WTC11 (cell line): ENCODE results near the gene ASPN. TPM values are rescaled to one million over a fixed set of nuclear protein-coding genes. Genes with fewer than 3 reads are reported as not detected.

ENCODE experiments used
- ATAC-seq: fragments of 200-7000 bp; cut with Tn5 transposase; 2 replicates; pipeline ENCODE4 v1.10.0; 2021; ENCODE audit warnings: mild to moderate bottlenecking, moderate library complexity
- CTCF ChIA-PET: fragments of 300-600 bp; sonication (Branson Sonifier 250); formaldehyde crosslinking; loops from one replicate; lab custom pipeline; 2021; ENCODE audit warnings: antibody characterized with exemption; lab: Charles Lee
- POLR2A ChIA-PET: fragments of 350-600 bp; sonication (Branson Sonifier 250); formaldehyde crosslinking; loops from one replicate; lab custom pipeline; 2021; ENCODE audit warnings: antibody characterized with exemption; lab: Charles Lee
- DNase-seq: peaks from one replicate; pipeline ENCODE4 v3.0.0; 2021; ENCODE audit warnings: low spot score
- H3K27ac Mint-ChIP-seq: 2 replicates; pipeline ENCODE4 v1.8.0; 2021; ENCODE audit warnings: mixed read lengths
- H3K27me3 Mint-ChIP-seq: 2 replicates; pipeline ENCODE4 v1.8.0; 2021; ENCODE audit warnings: low read depth, mild to moderate bottlenecking, moderate library complexity, mixed read lengths
- H3K36me3 Mint-ChIP-seq: 2 replicates; pipeline ENCODE4 v1.8.0; 2021; ENCODE audit warnings: mixed read lengths
- H3K4me1 Mint-ChIP-seq: 2 replicates; pipeline ENCODE4 v1.8.0; 2022; ENCODE audit warnings: mixed read lengths
- H3K4me3 Mint-ChIP-seq: 2 replicates; pipeline ENCODE4 v1.8.0; 2021; ENCODE audit warnings: mild to moderate bottlenecking, moderate library complexity, mixed read lengths
- H3K9me3 Mint-ChIP-seq: 2 replicates; pipeline ENCODE4 v1.8.0; 2021; ENCODE audit warnings: mixed read lengths
- CREB1 ChIP-seq: sonication (generic); formaldehyde crosslinking; IDR thresholded peaks from 2 replicates; pipeline ENCODE4 v1.8.0; 2023; ENCODE audit warnings: mild to moderate bottlenecking, missing genetic modification reagents
- EMX1 ChIP-seq: fragments of 250-450 bp; sonication (Bioruptor Pico); IDR thresholded peaks from 2 replicates; pipeline ENCODE4 v1.8.0; 2021; ENCODE audit warnings: mild to moderate bottlenecking
- FOXJ3 ChIP-seq: sonication (generic); formaldehyde crosslinking; IDR thresholded peaks from 2 replicates; pipeline ENCODE4 v1.9.0; 2021; ENCODE audit warnings: missing genetic modification reagents, mild to moderate bottlenecking, borderline replicate concordance
- GABPB1 ChIP-seq: sonication (generic); formaldehyde crosslinking; IDR thresholded peaks from 2 replicates; pipeline ENCODE4 v1.8.1; 2023; ENCODE audit warnings: mild to moderate bottlenecking, missing genetic modification reagents
- JAZF1 ChIP-seq: fragments of 250-450 bp; sonication (Bioruptor Pico); IDR thresholded peaks from 2 replicates; pipeline ENCODE4 v1.9.0; 2021; ENCODE audit warnings: moderate library complexity, mild to moderate bottlenecking, inconsistent platforms
- MXD4 ChIP-seq: fragments of 250-450 bp; sonication (Bioruptor Pico); IDR thresholded peaks from 2 replicates; pipeline ENCODE4 v1.8.0; 2021; ENCODE audit warnings: mild to moderate bottlenecking, moderate library complexity, borderline replicate concordance
- NR2C2 ChIP-seq: sonication (generic); formaldehyde crosslinking; IDR thresholded peaks from 2 replicates; pipeline ENCODE4 v1.8.0; 2022; ENCODE audit warnings: mild to moderate bottlenecking, missing genetic modification reagents
- NR3C1 ChIP-seq: sonication (generic); formaldehyde crosslinking; conservative IDR thresholded peaks from 2 replicates; pipeline ENCODE4 v1.8.1; 2023; ENCODE audit warnings: low read depth, mild to moderate bottlenecking, missing genetic modification reagents
- TEAD4 ChIP-seq: sonication (generic); formaldehyde crosslinking; IDR thresholded peaks from 2 replicates; pipeline ENCODE4 v1.8.0; 2022; ENCODE audit warnings: mild to moderate bottlenecking, missing genetic modification reagents
- ZNF121 ChIP-seq: sonication (generic); formaldehyde crosslinking; IDR thresholded peaks from 2 replicates; pipeline ENCODE4 v1.8.0; 2023; ENCODE audit warnings: missing genetic modification reagents
- total RNA-seq: library from RNA; stranded (reverse); gene quantifications from 3 replicates; pipeline ENCODE4 v1.2.3, GENCODE V29; 2021
- TF ChIP-seq, protein P1 (sequence below): sonication (generic); formaldehyde crosslinking; conservative IDR thresholded peaks from 2 replicates; pipeline ENCODE4 v1.8.1; 2022; ENCODE audit warnings: mild to moderate bottlenecking, missing genetic modification reagents
- TF ChIP-seq, protein P2 (sequence below): fragments of 250-450 bp; sonication (Bioruptor Pico); conservative IDR thresholded peaks from 2 replicates; pipeline ENCODE4 v1.9.0; 2021; ENCODE audit warnings: mild to moderate bottlenecking
- TF ChIP-seq, protein P3 (sequence below): sonication (generic); formaldehyde crosslinking; IDR thresholded peaks from 2 replicates; pipeline ENCODE4 v1.8.0; 2022; ENCODE audit warnings: mild to moderate bottlenecking, missing genetic modification reagents
- TF ChIP-seq, protein P4 (sequence below): fragments of 250-450 bp; sonication (Bioruptor Pico); IDR thresholded peaks from 2 replicates; pipeline ENCODE4 v1.9.0; 2021; ENCODE audit warnings: moderate library complexity, mild to moderate bottlenecking, inconsistent platforms, borderline replicate concordance
- TF ChIP-seq, protein P5 (sequence below): sonication (generic); formaldehyde crosslinking; IDR thresholded peaks from 2 replicates; pipeline ENCODE4 v1.8.0; 2022; ENCODE audit warnings: mild to moderate bottlenecking, missing genetic modification reagents
- TF ChIP-seq, protein P6 (sequence below): sonication (generic); formaldehyde crosslinking; IDR thresholded peaks from 2 replicates; pipeline ENCODE4 v1.8.0; 2023; ENCODE audit warnings: missing genetic modification reagents
- TF ChIP-seq, protein P7 (sequence below): sonication (generic); formaldehyde crosslinking; IDR thresholded peaks from 2 replicates; pipeline ENCODE4 v1.8.1; 2022; ENCODE audit warnings: mild to moderate bottlenecking, moderate library complexity, missing genetic modification reagents
- TF ChIP-seq, protein P8 (sequence below): sonication (generic); formaldehyde crosslinking; IDR thresholded peaks from 2 replicates; pipeline ENCODE4 v1.8.1; 2022; ENCODE audit warnings: low read depth, mild to moderate bottlenecking, moderate library complexity, missing genetic modification reagents, borderline replicate concordance

ASPN gene
- total RNA-seq, 1 experiment from 2014 or later = not detected

DNA sequence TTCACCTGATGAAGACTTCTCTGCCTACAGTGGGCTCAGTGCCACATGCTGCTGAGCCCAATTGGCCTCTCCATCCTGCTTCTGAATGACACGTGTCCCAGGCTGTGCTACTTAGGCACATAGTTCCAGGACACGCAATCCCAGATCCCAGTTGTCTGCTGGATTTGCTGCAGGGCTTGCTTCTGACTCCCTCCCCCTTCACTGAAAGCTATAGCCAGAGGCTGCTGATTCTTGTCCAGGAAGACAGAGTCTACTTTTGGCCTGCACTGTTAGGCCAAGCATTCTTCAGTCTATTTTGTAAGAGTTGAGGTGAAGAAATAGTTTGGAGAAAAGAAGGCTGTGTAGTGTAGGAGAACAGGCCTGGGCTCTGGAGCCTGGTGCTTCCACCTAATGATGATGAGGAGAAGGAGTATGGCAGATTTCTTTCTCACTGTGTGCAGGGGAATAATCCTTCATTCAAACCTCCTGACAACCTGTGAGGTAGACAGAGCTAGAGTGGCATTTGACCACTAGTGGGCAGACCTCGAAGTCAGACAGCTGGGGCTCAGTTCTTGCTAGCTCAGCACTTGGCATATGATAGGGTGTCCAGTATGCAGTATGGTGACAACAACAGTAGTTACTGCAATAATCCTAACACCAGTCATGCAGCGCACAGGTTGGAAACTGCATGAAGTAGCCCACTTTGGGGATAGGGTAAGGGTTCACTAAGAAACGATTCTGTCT lies 19.5 kb upstream of the ASPN start (continued):
- TF ChIP-seq, protein P1, sequence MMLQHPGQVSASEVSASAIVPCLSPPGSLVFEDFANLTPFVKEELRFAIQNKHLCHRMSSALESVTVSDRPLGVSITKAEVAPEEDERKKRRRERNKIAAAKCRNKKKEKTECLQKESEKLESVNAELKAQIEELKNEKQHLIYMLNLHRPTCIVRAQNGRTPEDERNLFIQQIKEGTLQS (CRISPR knock-in tag) = no peak
- TF ChIP-seq FOXJ3 (CRISPR knock-in tag) = no peak

DNA sequence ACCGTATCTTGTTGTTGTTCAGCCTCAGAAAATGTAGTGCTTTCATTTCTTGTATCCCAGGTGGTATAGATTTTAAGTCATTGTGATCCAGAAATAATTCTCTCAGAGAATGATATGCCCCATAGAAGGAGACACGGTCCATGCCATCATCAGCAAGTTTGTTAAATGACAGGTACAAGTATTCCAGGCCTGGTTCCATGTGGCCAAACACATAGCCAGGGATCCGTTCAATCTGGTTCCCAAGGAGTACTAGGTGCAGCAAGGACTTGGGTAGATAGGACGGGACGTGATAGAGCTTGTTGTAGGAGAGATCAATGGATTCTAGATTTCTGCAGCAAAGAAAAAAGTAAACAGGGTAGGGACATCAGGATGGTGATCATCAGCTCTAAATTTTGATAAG lies 18.4 kb upstream of the ASPN start:
- Mint-ChIP-seq H3K4me3 (no peak overlapping the region), H3K9me3 (no peaks in the 10 kb centered on the region)
- TF ChIP-seq, protein P2, sequence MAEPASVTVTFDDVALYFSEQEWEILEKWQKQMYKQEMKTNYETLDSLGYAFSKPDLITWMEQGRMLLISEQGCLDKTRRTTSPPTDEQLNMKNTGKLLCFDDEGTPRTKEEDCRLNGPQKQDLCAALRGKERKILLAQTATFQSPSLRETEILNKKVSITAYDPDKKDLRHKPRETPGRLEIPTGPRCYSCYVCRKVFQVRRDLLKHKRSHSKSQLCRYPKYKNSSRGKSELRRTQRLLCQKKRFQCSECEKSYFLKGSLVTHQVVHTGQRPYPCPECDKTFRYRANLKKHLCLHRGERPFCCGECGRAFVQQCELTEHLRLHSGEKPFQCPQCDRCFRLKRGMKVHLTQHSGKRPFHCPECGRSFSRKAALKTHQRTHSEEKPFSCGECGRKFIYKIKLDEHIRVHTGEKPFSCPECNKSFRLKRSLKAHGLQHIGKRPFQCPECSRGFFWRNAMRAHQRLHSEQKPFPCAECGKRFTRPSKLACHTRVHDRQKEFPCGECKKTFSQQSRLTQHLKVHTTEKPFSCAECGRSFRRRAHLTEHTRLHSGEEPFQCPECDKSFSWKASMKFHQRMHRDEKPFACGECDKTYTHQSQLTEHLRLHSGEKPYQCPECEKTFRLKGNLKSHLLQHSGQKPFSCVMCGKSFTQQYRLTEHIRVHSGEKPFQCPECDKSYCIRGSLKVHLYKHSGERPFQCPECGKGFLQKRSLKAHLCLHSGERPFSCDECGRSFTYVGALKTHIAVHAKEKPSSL (CRISPR knock-in tag) = no peak
- TF ChIP-seq NR3C1 = no peak
- TF ChIP-seq, protein P3, sequence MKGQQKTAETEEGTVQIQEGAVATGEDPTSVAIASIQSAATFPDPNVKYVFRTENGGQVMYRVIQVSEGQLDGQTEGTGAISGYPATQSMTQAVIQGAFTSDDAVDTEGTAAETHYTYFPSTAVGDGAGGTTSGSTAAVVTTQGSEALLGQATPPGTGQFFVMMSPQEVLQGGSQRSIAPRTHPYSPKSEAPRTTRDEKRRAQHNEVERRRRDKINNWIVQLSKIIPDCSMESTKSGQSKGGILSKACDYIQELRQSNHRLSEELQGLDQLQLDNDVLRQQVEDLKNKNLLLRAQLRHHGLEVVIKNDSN (CRISPR knock-in tag) = no peak
- TF ChIP-seq, protein P4, sequence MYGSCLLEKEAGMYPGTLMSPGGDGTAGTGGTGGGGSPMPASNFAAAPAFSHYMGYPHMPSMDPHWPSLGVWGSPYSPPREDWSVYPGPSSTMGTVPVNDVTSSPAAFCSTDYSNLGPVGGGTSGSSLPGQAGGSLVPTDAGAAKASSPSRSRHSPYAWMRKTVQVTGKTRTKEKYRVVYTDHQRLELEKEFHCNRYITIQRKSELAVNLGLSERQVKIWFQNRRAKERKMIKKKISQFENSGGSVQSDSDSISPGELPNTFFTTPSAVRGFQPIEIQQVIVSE (CRISPR knock-in tag) = no peak
- TF ChIP-seq, protein P5, sequence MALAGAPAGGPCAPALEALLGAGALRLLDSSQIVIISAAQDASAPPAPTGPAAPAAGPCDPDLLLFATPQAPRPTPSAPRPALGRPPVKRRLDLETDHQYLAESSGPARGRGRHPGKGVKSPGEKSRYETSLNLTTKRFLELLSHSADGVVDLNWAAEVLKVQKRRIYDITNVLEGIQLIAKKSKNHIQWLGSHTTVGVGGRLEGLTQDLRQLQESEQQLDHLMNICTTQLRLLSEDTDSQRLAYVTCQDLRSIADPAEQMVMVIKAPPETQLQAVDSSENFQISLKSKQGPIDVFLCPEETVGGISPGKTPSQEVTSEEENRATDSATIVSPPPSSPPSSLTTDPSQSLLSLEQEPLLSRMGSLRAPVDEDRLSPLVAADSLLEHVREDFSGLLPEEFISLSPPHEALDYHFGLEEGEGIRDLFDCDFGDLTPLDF (CRISPR knock-in tag) = no peak
- TF ChIP-seq, protein P6, sequence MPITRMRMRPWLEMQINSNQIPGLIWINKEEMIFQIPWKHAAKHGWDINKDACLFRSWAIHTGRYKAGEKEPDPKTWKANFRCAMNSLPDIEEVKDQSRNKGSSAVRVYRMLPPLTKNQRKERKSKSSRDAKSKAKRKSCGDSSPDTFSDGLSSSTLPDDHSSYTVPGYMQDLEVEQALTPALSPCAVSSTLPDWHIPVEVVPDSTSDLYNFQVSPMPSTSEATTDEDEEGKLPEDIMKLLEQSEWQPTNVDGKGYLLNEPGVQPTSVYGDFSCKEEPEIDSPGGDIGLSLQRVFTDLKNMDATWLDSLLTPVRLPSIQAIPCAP = no peak
- TF ChIP-seq, all 79 proteins: peak for 0
- DNase-seq = no peak
- ChIA-PET POLR2A (no interaction called here), CTCF (no interaction called here)
- no peaks in the 10 kb centered on the region for H3K27me3 Mint-ChIP-seq
- ATAC-seq = no peak
- no peaks in the 10 kb centered on the region for H3K36me3 Mint-ChIP-seq
- H3K4me1 Mint-ChIP-seq = peaks cover 4% of the 10 kb centered on the region
- H3K27ac Mint-ChIP-seq = no peak overlapping the region; the same call in 1 of the 2 replicates

DNA sequence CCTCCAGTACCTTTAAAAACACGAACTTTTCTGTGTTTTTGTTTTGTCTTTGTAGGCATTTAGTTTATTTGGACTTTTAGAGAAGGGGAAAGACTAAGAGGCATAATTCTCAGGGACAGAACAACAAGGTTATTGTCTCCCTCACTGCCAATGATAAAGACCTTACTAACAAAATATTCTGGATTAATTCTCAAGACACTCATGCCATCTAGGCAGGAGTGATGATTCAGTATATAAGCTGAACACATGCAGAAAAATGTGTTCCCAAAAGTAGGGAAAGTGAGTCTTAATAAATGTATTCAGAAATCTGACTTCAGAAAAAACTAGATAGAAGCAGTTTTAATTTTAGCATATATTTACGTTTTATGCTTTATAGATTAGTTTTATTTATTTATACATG lies 17.4 kb upstream of the ASPN start:
- TF ChIP-seq TEAD4 (CRISPR knock-in tag) (no peak), CREB1 (CRISPR knock-in tag) (no peak), JAZF1 (no peak), GABPB1 (CRISPR knock-in tag) (no peak), EMX1 (CRISPR knock-in tag) (no peak), ZNF121 (CRISPR knock-in tag) (no peak), NR2C2 (no peak), MXD4 (CRISPR knock-in tag) (no peak)
- TF ChIP-seq, protein P6 = no peak
- TF ChIP-seq, protein P7, sequence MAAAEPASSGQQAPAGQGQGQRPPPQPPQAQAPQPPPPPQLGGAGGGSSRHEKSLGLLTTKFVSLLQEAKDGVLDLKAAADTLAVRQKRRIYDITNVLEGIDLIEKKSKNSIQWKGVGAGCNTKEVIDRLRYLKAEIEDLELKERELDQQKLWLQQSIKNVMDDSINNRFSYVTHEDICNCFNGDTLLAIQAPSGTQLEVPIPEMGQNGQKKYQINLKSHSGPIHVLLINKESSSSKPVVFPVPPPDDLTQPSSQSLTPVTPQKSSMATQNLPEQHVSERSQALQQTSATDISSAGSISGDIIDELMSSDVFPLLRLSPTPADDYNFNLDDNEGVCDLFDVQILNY (CRISPR knock-in tag) = no peak
- TF ChIP-seq, protein P8, sequence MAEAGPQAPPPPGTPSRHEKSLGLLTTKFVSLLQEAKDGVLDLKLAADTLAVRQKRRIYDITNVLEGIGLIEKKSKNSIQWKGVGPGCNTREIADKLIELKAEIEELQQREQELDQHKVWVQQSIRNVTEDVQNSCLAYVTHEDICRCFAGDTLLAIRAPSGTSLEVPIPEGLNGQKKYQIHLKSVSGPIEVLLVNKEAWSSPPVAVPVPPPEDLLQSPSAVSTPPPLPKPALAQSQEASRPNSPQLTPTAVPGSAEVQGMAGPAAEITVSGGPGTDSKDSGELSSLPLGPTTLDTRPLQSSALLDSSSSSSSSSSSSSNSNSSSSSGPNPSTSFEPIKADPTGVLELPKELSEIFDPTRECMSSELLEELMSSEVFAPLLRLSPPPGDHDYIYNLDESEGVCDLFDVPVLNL (CRISPR knock-in tag) = no peak
- no peak overlapping the region for H3K27ac Mint-ChIP-seq
- no peaks in the 10 kb centered on the region for H3K27me3 Mint-ChIP-seq
- ChIA-PET CTCF (interaction anchor here (0.7 kb wide), 1 partner anchor 23 kb away, joined by 3 read pairs; no protein-coding TSS in a partner anchor), POLR2A (no interaction called here)
- H3K36me3 Mint-ChIP-seq = no peaks in the 10 kb centered on the region
- H3K4me1 Mint-ChIP-seq = peaks cover 4% of the 10 kb centered on the region
- H3K9me3 Mint-ChIP-seq = no peaks in the 10 kb centered on the region
- DNase-seq (no peak), ATAC-seq (no peak)
- no peak overlapping the region for H3K4me3 Mint-ChIP-seq
